OCI-LY7 (cell line): ENCODE measurements around the gene DUOXA2. TPM values are rescaled to one million over a fixed set of nuclear protein-coding genes. Genes with fewer than 3 reads are reported as not detected.

ENCODE experiments used
- BruUV-seq: library from RNA; stranded (reverse); fragments of 400-500 nt; replicated peaks from 2 replicates; lab custom pipeline; 2021; lab: Mats Ljungman, UMichigan
- CTCF ChIA-PET: fragments of 300-600 bp; sonication (Branson Sonifier 250); formaldehyde crosslinking; loops from one replicate; lab custom pipeline; 2022; ENCODE audit warnings: antibody characterized with exemption; ENCODE audit not compliant: unreplicated experiment; lab: Charles Lee
- POLR2A ChIA-PET: fragments of 300-600 bp; sonication (Branson Sonifier 250); formaldehyde crosslinking; loops from one replicate; lab custom pipeline; 2022; ENCODE audit warnings: antibody characterized with exemption; lab: Charles Lee
- DNase-seq: peaks from one replicate; pipeline ENCODE4 v3.0.0-alpha.2; 2015; ENCODE audit warnings: low spot score
- H2AFZ ChIP-seq: fragments of 200-600 bp; sonication (generic), shearing (Covaris generic); 2 replicates; pipeline ENCODE4 v1.6.1; 2014; ENCODE audit warnings: mild to moderate bottlenecking, antibody characterized with exemption, low read length, moderate library complexity
- H3K27ac ChIP-seq: fragments of 200-600 bp; sonication (generic); 2 replicates; pipeline ENCODE4 v1.5.1; 2014; ENCODE audit warnings: mixed run types, low read depth, mild to moderate bottlenecking, moderate library complexity, low read length, inconsistent platforms; ENCODE audit not compliant: poor library complexity, severe bottlenecking
- H3K36me3 ChIP-seq: fragments of 200-600 bp; sonication (generic); 2 replicates; pipeline ENCODE4 v1.6.1; 2014; ENCODE audit warnings: mild to moderate bottlenecking, antibody characterized with exemption, low read length, moderate library complexity, mixed read lengths; ENCODE audit not compliant: insufficient read depth
- H3K4me1 ChIP-seq: fragments of 200-600 bp; sonication (generic); 2 replicates; pipeline ENCODE4 v1.5.1; 2014; ENCODE audit warnings: mild to moderate bottlenecking, low read length; ENCODE audit not compliant: insufficient read depth, poor library complexity, severe bottlenecking
- H3K4me2 ChIP-seq: fragments of 200-600 bp; sonication (generic); 2 replicates; pipeline ENCODE4 v1.6.1; 2014; ENCODE audit warnings: mild to moderate bottlenecking, low read length
- H3K4me3 ChIP-seq: fragments of 200-600 bp; sonication (generic); 2 replicates; pipeline ENCODE4 v1.5.1; 2014; ENCODE audit warnings: mild to moderate bottlenecking, low read depth, low read length; ENCODE audit not compliant: poor library complexity, severe bottlenecking
- H3K79me2 ChIP-seq: fragments of 200-600 bp; sonication (generic); 2 replicates; pipeline ENCODE4 v1.6.1; 2016; ENCODE audit warnings: low read depth, mild to moderate bottlenecking, low read length, moderate library complexity, mixed read lengths; ENCODE audit not compliant: insufficient read depth
- H3K9me2 ChIP-seq: fragments of 200-600 bp; sonication (generic); 2 replicates; pipeline ENCODE4 v1.6.1; 2016; ENCODE audit warnings: mild to moderate bottlenecking, low read length, mixed read lengths; ENCODE audit not compliant: insufficient read depth
- H3K9me3 ChIP-seq: fragments of 200-600 bp; sonication (generic); 2 replicates; pipeline ENCODE4 v1.6.1; 2014; ENCODE audit warnings: mild to moderate bottlenecking, mixed run types, low read length, mixed read lengths
- H4K20me1 ChIP-seq: fragments of 200-600 bp; sonication (generic); 2 replicates; pipeline ENCODE4 v1.6.1; 2014; ENCODE audit warnings: mild to moderate bottlenecking, antibody characterized with exemption, low read length, moderate library complexity, mixed read lengths; ENCODE audit not compliant: insufficient read depth
- EZH2phosphoT487 ChIP-seq: fragments of 200-600 bp; sonication (generic); IDR thresholded peaks from 2 replicates; pipeline ENCODE4 v1.6.1; 2018; ENCODE audit warnings: low read depth, borderline replicate concordance, mild to moderate bottlenecking, mixed run types, antibody characterized with exemption, low read length, moderate library complexity, mixed read lengths
- intact Hi-C: fragments of 100-400 bp; cut with micrococcal nuclease; formaldehyde crosslinking; loops from one replicate; pipeline ENCODE4 v1.10.0; 2022; ENCODE audit not compliant: unreplicated experiment
- total RNA-seq, 2 experiments: library from RNA; depleted of rRNA in 1 of 2; stranded (reverse); fragments of >200 nt in 1 of 2; shearing (Covaris generic) in 1 of 2; gene quantifications; 2 replicates each; pipeline ENCODE4 v1.2.3, GENCODE V29; 2014 to 2022
- TF ChIP-seq, protein P1 (sequence below): fragments of 200-600 bp; sonication (generic); conservative IDR thresholded peaks from 2 replicates; pipeline ENCODE4 v1.5.1; 2014; ENCODE audit warnings: mild to moderate bottlenecking, antibody characterized with exemption, low read length, moderate library complexity, mixed read lengths

The DUOXA2 gene
- total RNA-seq, 2 experiments from 2014 or later = not detected

DNA sequence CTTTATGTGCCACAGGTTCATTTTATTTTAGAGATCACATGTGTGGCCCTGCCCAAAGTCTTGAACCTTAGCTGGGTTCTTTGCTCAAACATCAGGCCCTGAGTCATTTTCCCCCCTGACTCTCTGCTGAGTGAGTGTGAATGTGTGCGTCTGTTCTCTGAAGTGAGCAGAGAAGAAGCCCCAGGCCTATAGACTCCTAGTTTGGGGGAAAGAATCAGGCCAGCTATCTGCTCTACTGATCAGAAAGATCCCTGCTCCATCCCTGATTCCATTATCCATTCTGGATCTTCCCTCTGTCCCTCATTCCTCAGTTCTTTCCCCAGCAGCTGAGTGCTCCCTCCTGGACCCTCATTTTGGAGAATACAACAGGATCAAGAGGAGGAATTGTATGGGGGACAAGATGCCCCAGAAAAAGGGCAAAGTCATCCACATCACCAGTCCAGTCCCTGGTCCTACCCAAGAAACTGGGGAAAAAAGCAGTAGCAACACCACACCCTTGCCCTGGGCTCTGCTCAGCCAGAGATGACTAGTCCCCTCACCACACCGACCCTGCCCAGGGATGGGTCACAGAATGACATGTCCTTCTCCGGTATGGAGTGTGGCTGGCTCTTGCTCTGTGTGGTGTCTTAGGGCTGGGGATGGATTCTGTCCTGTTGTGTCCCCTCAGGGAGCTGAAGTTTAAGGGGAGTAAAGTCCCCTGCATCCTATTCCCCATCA, 18.9 kb downstream of the DUOXA2 start:
- TF ChIP-seq EZH2phosphoT487 = no peak
- TF ChIP-seq, protein P1, sequence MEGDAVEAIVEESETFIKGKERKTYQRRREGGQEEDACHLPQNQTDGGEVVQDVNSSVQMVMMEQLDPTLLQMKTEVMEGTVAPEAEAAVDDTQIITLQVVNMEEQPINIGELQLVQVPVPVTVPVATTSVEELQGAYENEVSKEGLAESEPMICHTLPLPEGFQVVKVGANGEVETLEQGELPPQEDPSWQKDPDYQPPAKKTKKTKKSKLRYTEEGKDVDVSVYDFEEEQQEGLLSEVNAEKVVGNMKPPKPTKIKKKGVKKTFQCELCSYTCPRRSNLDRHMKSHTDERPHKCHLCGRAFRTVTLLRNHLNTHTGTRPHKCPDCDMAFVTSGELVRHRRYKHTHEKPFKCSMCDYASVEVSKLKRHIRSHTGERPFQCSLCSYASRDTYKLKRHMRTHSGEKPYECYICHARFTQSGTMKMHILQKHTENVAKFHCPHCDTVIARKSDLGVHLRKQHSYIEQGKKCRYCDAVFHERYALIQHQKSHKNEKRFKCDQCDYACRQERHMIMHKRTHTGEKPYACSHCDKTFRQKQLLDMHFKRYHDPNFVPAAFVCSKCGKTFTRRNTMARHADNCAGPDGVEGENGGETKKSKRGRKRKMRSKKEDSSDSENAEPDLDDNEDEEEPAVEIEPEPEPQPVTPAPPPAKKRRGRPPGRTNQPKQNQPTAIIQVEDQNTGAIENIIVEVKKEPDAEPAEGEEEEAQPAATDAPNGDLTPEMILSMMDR = no peak
- Histone ChIP-seq H3K4me1 (no peaks in the 10 kb centered on the region), H2AFZ (no peak overlapping the region), H3K36me3 (no peaks in the 10 kb centered on the region), H3K79me2 (no peaks in the 10 kb centered on the region), H3K9me2 (no peaks in the 10 kb centered on the region), H4K20me1 (no peaks in the 10 kb centered on the region), H3K4me2 (no peak overlapping the region), H3K9me3 (no peaks in the 10 kb centered on the region), H3K4me3 (no peak overlapping the region), H3K27ac (no peak overlapping the region)
- intact Hi-C loops = no loop called here
- ChIA-PET POLR2A (no interaction called here), CTCF (interaction anchor here (0.9 kb wide), 1 partner anchor 15 kb away, joined by 3 read pairs; no protein-coding TSS in a partner anchor)
- no TSS peak for BruUV-seq
- no peak for DNase-seq

DNA sequence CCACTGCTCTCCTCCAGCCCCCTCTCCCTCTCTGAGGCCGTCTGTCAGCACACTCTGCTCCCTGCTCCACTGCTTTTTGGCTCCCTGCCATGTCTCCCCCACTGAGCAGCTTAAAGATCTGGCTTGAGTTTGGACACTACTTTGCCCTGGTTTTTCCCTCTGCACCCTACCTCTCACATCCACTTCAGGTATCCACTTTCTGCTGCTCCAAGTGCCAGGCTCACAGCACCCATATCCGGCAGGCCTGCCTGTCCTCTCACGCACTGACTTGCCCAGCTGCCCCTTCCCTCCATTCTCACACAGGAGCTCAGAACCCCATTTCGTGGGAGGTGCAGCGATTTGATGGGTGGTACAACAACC, 19.4 kb downstream of the DUOXA2 start:
- Histone ChIP-seq H3K4me3 (no peak overlapping the region), H3K79me2 (no peaks in the 10 kb centered on the region), H3K36me3 (no peaks in the 10 kb centered on the region), H3K4me2 (no peak overlapping the region), H4K20me1 (no peaks in the 10 kb centered on the region), H2AFZ (no peak overlapping the region), H3K9me2 (no peaks in the 10 kb centered on the region), H3K9me3 (no peaks in the 10 kb centered on the region), H3K27ac (no peak overlapping the region), H3K4me1 (no peaks in the 10 kb centered on the region)
- intact Hi-C loops = no loop called here
- POLR2A ChIA-PET = no interaction called here
- TF ChIP-seq, protein P1 = no peak
- TF ChIP-seq EZH2phosphoT487 = no peak
- DNase-seq = no peak
- BruUV-seq = no TSS peak
- CTCF ChIA-PET = interaction anchor here (0.9 kb wide), 1 partner anchor 15 kb away, joined by 3 read pairs; no protein-coding TSS in a partner anchor

DNA sequence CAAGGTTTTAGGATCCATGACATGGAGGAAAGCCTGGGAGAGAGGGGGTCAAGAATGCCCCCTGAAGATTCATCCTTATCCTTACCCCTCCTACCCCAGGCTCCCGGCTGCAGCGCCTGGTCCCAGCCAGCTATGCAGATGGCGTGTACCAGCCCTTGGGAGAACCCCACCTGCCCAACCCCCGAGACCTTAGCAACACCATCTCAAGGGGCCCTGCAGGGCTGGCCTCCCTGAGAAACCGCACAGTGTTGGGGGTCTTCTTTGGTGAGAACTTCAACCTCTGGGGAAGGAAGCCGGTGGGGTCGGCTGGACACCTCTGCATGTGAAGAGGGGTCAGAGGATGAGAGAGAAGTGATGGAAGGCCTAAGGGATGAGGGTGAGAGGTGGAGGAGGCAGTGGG, 19.9 kb downstream of the DUOXA2 start:
- Histone ChIP-seq H3K4me1 (no peaks in the 10 kb centered on the region), H3K36me3 (no peaks in the 10 kb centered on the region), H3K4me2 (no peak overlapping the region), H3K9me2 (no peaks in the 10 kb centered on the region), H3K27ac (no peak overlapping the region), H3K79me2 (no peaks in the 10 kb centered on the region), H3K9me3 (no peaks in the 10 kb centered on the region), H3K4me3 (no peak overlapping the region), H2AFZ (no peak overlapping the region), H4K20me1 (no peaks in the 10 kb centered on the region)
- TF ChIP-seq, protein P1 = no peak
- TF ChIP-seq EZH2phosphoT487 = no peak
- intact Hi-C loops = no loop called here
- no peak for DNase-seq
- CTCF ChIA-PET = no interaction called here
- POLR2A ChIA-PET = no interaction called here
- BruUV-seq = no TSS peak
